Stimulated activated CD4-positive, alpha-beta T cell treated with anti-CD3 and anti-CD28 coated beads, Interleukin-15, amount 100 ng/mL, for 1 hour (primary cell): Measurements from ENCODE around the gene NDUFV1.

Experiments used
- DNase-seq, 2 donors: peaks; one replicate each; pipeline ENCODE4 v3.0.0-alpha.2; 2020; ENCODE audit warnings: low read depth in 1 of 2, low spot score in 1 of 2

The NDUFV1 gene

DNA sequence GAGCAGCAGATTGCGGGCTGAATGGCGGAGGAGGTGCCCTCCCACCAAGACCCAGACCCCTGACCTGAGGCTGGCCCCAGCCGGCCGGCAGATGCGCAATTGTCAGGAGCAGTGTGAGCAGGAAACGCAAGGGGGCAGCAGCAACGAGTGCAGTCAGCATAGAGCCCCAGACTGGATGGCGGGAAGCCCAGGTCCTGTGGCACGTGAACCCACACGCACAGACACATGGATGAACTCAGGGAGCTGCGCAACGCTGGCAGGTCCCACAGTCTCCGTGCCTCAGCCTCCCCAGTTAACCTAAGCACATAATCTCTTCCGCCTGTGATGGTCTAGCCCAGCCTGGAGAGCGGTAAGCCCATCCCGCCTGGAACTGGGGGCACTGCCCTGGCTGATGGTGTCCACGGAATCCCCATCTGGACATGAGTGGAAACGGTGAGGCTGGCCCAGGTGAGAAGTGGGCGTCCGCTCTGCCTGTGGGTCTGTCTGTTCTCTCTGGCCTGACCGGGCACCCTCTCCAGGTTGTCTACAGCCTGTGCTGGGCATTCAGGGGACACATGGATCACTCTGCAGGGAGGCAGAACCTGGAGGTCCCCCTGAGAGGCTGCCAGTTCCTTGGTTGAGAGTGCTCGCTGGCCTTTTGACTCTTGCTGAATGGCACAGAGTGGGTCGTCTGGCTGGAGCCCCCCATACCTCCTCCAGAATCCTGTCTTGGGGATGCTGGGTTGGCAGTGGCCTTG is 33.5 kb downstream of the NDUFV1 start:
- DNase-seq: peak in 1 of 2 donors; percentile 44

- DNase-seq: no peak
These were observed 34.1 kb downstream of the NDUFV1 start for GRCh38 chr11:67640758-67641337.

DNA sequence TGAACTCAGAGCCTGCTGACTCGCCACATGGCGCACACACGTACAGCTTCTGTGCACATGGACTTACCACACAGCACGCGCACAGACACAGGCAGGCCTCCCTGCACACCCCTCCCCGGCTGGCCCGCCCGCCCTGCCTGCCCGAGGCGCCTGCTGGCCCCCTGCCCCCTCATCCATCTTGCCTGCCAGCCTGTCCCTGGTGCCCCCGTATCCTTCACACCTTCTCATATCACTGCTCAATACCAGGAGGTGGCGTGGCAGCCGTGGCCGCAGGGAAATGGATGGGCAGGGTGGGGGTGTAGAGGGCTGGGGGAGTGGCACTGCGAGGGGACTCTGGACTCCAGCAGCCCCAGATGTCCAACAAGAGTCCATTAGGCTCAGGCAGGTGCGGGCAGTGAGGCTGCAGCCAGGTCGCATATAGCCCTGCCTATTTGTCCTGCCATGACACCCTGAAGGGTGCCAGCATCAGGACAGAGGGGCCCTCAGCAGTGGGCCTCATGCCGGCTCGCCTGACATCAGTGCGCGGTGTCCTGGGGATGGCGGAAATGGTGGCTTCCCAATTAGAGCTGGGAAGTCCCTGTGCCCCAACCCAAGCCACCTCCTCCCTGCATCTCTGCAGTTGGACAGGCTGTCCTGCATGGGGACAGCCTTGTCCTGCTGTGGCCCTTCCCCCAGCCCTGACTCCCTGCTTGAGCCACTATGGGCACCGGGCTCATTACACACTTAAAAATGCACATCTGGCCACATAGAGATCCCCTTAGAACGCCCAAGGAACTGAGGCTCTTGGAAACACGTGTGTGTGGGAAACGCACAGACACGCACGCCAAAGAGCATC is 34.8 kb downstream of the NDUFV1 start:
- DNase-seq: no peak

DNA sequence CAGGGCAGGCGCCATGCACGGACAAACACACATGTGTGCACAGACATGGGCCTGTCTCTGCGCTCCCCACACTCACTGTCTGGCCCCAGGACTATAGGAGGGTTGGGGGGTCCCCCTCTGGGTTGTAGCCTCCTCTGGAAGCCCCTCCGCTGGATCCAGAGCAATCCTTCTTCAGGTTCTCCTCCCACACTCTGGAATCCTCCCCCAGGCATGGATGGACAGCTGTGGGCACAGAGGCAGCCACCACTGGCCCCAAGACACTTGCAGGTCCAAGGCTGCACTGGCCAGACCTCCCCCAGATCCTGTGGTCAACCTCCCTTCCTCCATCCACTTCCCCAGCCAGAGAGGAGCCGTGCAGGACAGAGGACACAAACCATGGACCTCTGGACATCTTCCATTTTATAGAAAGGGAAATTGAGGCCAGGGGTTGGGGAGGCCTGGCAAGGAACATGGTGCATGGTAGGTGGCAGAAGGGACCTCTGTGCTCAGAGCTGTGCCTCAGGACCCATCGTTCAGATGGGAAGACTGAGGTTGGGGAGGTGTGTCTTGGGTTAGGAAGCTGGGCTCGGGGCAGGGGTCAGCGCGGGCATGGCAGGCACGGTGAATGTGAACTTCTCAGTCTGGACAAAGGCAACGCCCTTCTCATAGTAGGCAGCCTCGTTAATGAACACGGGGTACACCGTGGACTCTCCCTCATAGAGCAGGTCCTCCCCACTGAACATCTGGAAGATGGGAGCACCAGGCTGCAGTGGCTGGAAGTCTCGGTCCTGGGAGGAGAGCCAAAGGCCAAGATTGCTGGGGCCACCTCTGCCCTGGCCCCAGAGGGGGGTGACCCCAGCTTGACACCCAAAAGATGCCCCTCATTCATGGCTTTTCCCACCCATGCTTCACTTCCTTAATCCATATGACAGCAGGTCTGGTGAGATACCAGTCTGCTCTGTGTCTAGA is 35.7 kb downstream of the NDUFV1 start:
- DNase-seq: no peak

DNA sequence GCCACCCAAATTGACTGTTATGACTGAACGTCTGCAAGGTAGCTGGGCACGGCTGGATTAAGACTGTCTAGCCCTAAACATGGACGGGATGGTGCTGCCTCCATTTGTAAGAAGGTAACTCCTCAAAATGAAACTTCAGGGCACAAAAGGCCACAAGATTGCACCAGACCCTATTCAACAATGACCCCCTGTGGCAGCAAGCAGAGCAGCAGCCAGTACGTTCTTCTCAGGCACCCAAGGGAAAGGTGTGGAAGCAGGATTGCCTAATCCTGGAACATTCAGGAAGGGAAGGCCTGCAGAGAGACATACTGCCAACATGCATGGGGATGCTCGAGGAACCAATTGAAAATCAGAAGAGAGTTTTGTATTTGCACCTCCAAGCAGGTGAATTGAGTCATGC is 37.3 kb downstream of the NDUFV1 start:
- DNase-seq: no peak

DNA sequence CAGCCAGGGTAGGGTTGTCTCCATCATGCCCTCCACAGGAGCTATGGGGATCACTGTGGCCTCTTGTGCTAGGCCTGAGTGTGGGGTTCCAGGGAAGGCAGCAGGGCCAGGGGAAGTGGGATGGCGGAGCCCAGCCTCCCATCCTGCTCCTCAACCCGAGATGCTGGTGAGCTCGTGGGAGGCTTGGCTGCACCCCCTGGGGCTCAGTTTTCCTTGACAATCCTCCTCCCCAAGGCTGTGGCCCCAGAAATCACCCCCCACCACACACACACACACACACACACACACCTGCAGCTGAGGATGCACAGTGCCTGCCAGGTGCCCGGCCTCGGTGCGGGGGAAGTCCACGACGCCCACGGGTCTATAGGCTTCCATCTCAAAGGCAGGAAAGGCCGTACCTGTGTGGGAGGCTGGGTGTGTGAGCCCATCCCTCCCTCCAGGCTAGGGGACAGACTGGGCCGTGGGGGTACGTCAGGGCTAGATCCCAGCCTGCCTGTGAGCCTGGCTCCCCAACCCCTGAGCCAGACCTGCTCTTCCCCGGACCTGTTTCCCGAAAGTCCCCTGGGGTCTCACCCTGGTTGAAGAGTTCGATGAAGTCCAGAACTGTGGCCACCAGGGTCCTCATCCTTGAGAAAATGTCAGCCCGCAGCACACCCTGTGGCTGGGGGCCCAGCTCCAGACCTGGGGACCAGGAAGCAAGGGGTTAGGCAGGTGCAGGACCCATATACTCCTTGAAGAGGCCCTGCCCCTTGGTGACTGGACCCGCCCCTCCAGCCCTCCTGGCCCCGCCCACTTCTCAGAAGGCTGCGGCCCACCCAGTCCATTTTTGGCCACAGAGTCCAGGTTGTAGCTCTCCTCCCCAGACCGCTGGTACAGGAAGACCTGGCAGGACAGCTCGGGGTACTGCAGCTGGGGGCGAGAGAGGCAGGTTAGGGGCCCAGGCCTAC is 38.0 kb downstream of the NDUFV1 start:
- DNase-seq: no peak

GRCh38 chr11:67645521-67646461 is 39.1 kb downstream of the NDUFV1 start:
- no peak for DNase-seq

- DNase-seq: no peak
These were observed 40.0 kb downstream of the NDUFV1 start for GRCh38 chr11:67646535-67647336.

DNA sequence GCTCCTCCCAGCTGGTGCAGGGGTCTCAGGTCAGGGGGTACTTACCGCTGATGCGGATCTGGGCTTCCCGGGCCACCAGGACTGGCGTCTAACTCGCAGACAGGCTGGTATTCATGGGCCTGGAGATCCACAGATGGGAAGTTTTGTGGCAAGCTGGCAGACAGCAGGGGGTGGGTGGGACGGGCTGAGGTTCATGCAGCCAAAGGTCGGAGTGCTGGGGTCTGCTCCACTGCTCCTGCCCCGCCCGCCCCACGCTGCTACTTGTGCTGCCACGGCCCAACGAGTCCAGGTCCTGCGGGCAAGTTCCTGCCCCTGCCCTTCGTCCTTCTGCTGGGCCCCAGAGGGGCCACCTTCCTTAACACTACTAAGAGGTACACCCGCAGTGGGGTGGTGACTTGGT is 40.7 kb downstream of the NDUFV1 start:
- DNase-seq: no peak

- DNase-seq: no peak
These were observed 41.5 kb downstream of the NDUFV1 start for GRCh38 chr11:67648140-67648795.

- no peak for DNase-seq
These were observed 42.3 kb downstream of the NDUFV1 start for GRCh38 chr11:67648796-67649613.

GRCh38 chr11:67649634-67650510 is 43.1 kb downstream of the NDUFV1 start:
- no peak for DNase-seq

DNA sequence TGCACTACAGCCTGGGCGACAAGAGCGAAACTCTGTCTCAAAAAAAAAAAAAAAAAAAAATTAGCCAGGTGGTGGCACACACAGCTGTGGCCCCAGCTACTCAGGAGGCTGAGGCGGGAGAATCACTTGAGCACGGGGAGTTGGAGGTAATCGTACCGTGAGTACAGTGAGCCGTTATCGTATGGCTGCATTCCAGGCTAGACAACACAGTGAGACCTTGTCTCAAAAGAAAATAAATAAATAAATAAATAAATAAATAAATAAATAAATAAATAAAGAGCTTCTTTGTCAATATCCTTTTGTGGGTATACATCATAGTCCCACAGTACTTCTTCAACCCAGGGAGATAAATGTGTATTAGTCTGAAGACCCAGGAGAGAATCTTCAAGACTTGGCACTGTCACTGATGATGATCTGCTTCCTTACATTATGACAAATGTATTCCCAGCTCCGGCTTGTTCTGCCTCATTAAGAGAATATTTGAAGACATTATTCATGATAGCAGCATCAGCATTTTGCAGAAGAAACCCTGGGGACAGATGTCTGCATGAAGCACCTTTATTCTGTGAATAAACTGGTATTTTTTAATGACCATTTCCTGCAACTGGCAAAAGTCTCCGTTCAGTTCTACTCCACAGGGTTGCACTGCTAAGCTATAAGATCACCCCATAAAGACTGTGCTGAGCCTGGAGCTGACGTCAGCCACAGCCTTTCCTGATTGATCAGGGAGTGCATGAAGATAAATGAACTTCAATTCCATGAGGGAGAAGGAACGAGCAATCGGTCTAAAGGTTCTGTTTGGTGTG is 45.4 kb downstream of the NDUFV1 start:
- no peak for DNase-seq

DNA sequence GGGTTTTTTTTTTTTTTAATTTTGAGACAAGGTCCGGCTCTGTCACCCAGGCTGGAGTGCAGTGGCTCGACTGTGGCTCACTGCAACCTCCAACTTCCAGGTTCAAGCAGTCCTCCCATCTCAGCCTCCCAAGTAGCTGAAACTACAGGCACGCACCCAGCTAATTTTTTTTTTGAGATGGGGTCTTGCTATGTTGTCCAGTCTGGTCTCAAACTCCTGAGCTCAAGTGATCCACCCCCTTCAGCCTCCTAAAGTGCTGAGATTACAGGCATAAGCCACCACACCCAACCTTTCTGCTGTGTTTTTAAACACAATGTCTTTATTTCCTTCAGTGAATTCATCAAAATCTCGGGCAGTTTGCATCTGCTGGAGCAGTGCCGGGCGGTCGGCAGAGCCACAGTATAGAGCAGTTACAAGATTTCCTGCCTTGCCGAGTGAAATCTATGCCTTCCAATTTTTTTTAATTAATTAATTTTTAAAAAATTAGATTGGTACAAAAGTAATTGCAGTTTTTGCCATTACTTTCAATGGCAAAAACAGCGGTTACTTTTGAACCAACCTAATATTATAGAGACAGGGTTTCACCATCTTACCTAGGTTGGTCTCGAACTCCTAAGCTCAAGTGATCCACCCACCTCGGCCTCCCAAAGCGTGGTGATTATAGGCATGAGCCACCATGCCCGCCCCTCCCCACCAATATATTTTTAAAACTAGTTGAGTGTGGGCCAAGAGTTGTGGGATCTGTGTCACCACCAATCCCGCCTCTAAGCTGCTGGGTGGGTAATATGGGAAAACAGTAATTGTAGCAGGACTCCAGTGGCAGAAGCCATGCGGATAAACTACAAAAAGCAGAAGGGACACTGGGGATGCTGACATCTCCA is 46.5 kb downstream of the NDUFV1 start:
- no peak for DNase-seq
